Stomach (tissue), 9 donors: Measurements from ENCODE around the gene C9orf153. TPM values are rescaled to one million over a fixed set of nuclear protein-coding genes. Genes with fewer than 3 reads are reported as not detected.

Source experiments
- DNase-seq, 2 donors: peaks; one replicate each; pipeline versions ENCODE4 v3.0.0 to v3.0.0-alpha.2; 2013 to 2019
- H3K27ac ChIP-seq, 5 donors: fragments of 200-600 bp in 4 of 5; sonication (generic) in 4 of 5; one replicate each; pipeline ENCODE4 v1.5.1; 2013 to 2019; ENCODE audit warnings: mild to moderate bottlenecking in 1 of 5, moderate library complexity in 1 of 5
- H3K27me3 ChIP-seq, 3 donors: fragments of 200-600 bp; sonication (generic); one replicate each; pipeline ENCODE4 v1.5.1; 2017 to 2019; ENCODE audit warnings: mixed run types in 1 of 3
- H3K36me3 ChIP-seq, 4 donors: fragments of 200-600 bp; sonication (generic); 1 replicate in 3 of 4; 2 replicates in 1 of 4; pipeline ENCODE4 v1.5.1; 2016 to 2019
- H3K4me1 ChIP-seq, 4 donors: fragments of 200-600 bp; sonication (generic); one replicate each; pipeline ENCODE4 v1.5.1; 2016 to 2019
- H3K4me3 ChIP-seq, 4 donors: fragments of 200-600 bp; sonication (generic) in 3 of 4; one replicate each; pipeline ENCODE4 v1.5.1; 2016 to 2019; ENCODE audit warnings: mild to moderate bottlenecking in 1 of 4
- H3K9me3 ChIP-seq, 4 donors: fragments of 200-600 bp; sonication (generic); one replicate each; pipeline ENCODE4 v1.5.1; 2016 to 2019
- CTCF ChIP-seq, 7 experiments: fragments of 450-650 bp in 4 of 7; fragments of 200-600 bp in 3 of 7; sonication (generic) in 3 of 7; IDR thresholded peaks; one replicate each; pipeline ENCODE4 v1.5.1; 2016 to 2019; ENCODE audit warnings: antibody characterized with exemption in 7 of 7, control low read depth in 2 of 7, mild to moderate bottlenecking in 1 of 7
- EP300 ChIP-seq: sonication (generic); formaldehyde crosslinking; IDR thresholded peaks from one replicate; pipeline ENCODE4 v1.6.1; 2017; ENCODE audit warnings: antibody characterized with exemption
- POLR2A ChIP-seq, 4 donors: fragments of 450-650 bp; IDR thresholded peaks; one replicate each; pipeline ENCODE4 v1.6.1; 2016; ENCODE audit warnings: antibody characterized with exemption in 4 of 4, control low read depth in 2 of 4, mild to moderate bottlenecking in 1 of 4, moderate library complexity in 1 of 4
- POLR2AphosphoS5 ChIP-seq, 3 donors: sonication (generic); formaldehyde crosslinking; IDR thresholded peaks; one replicate each; pipeline ENCODE4 v1.6.1; 2016; ENCODE audit warnings: antibody characterized with exemption in 3 of 3
- WGBS, 5 donors: extraction: QIAGEN DNeasy Blood & Tissue Kit in 3 of 5; methylation state at CpG; one replicate each; pipeline versions ENCODE4 v1.1.5 to v1.1.7; 2013 to 2018; 5-methylcytosine and 5-hydroxymethylcytosine counted together
- intact Hi-C: fragments of 100-400 bp; cut with DNase I; formaldehyde crosslinking; loops from one replicate; pipeline ENCODE4 v1.15.1; 2023; ENCODE audit warnings: low total_unique reads
- polyA plus RNA-seq, 3 donors: library from polyadenylated mRNA; stranded (reverse); fragments of 200-250 nt; gene quantifications; one replicate each; pipeline ENCODE4 v1.2.3, GENCODE V29; 2013
- total RNA-seq, 5 donors: library from RNA; depleted of rRNA; stranded (reverse); fragments of >200 nt; gene quantifications; one replicate each; pipeline versions ENCODE4 v1.1.0 to v1.2.3, GENCODE V29; 2014 to 2016
- donor health status: healthy with polysubstance abuse.
- donor health status: Bipolar disorder and iron deficiency.
- donor health status: healthy.

C9orf153 gene
- total and polyA plus RNA-seq, 8 donors = 0.92 TPM; not detected in 7

GRCh38 chr9:86186696-86187095 lies 72.8 kb downstream of the C9orf153 start:
- H3K36me3 ChIP-seq = no peaks in the 10 kb centered on the region
- no peak for DNase-seq
- no peaks in the 10 kb centered on the region for H3K4me1 ChIP-seq
- no peak overlapping the region for H3K27ac ChIP-seq
- no peak overlapping the region for H3K4me3 ChIP-seq
- intact Hi-C loops = no loop called here
- peaks cover 0 to 15% (median 5%) of the 10 kb centered on the region in 4 donors for H3K9me3 ChIP-seq
- TF ChIP-seq EP300 (no peak), CTCF (IDR thresholded peaks at IDR 0.05) (no peak), POLR2A (IDR thresholded peaks at IDR 0.05) (no peak), POLR2AphosphoS5 (IDR thresholded peaks at IDR 0.05) (no peak)
- WGBS, 5 donors = 78 to 92% (median 83%) methylated on average over 2 of the region's 2 CpGs
- H3K27me3 ChIP-seq = no peaks in the 10 kb centered on the region

GRCh38 chr9:86185872-86186271 lies 73.6 kb downstream of the C9orf153 start:
- 78 to 86% (median 85%) methylated on average over 7 of the region's 7 CpGs for WGBS, 5 donors
- no peaks in the 10 kb centered on the region for H3K36me3 ChIP-seq
- intact Hi-C loops = no loop called here
- H3K27ac ChIP-seq = no peak overlapping the region
- no peak overlapping the region for H3K4me3 ChIP-seq
- H3K4me1 ChIP-seq = no peaks in the 10 kb centered on the region
- peaks cover 0 to 14% (median 5%) of the 10 kb centered on the region in 4 donors for H3K9me3 ChIP-seq
- DNase-seq = no peak
- H3K27me3 ChIP-seq = no peaks in the 10 kb centered on the region
- TF ChIP-seq POLR2AphosphoS5 (IDR thresholded peaks at IDR 0.05) = no peak
- TF ChIP-seq EP300 = no peak
- no peak for TF ChIP-seq CTCF (IDR thresholded peaks at IDR 0.05)
- TF ChIP-seq POLR2A (IDR thresholded peaks at IDR 0.05) = no peak

DNA sequence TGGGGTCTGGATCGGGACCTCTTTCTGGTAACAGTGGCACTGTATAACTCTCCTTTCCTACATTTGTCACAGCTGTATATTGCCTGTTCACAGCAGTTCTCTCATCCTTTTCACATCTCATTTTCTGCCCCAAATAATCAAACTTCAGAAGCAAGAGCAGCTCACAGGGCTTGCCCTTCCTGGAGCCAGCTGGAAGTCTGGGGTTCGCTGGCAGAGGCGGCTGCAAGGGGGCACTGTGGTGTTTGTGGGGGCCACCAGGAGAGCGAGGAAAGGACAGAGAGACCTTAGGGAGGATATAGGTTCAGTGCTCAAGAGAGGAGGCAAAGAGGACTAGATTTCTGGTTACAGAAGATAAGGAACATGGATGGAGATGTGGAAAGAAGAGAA lies 75.3 kb downstream of the C9orf153 start:
- no peak for DNase-seq
- intact Hi-C loops = no loop called here
- H3K27me3 ChIP-seq = no peaks in the 10 kb centered on the region
- H3K36me3 ChIP-seq = no peaks in the 10 kb centered on the region
- peaks cover 0 to 11% (median 4%) of the 10 kb centered on the region in 4 donors for H3K9me3 ChIP-seq
- WGBS, 5 donors = 91 to 98% (median 94%) methylated on average over 4 of the region's 4 CpGs
- H3K27ac ChIP-seq = no peak overlapping the region
- TF ChIP-seq POLR2A (IDR thresholded peaks at IDR 0.05) (no peak), CTCF (IDR thresholded peaks at IDR 0.05) (no peak), EP300 (no peak), POLR2AphosphoS5 (IDR thresholded peaks at IDR 0.05) (no peak)
- no peaks in the 10 kb centered on the region for H3K4me1 ChIP-seq
- no peak overlapping the region for H3K4me3 ChIP-seq

DNA sequence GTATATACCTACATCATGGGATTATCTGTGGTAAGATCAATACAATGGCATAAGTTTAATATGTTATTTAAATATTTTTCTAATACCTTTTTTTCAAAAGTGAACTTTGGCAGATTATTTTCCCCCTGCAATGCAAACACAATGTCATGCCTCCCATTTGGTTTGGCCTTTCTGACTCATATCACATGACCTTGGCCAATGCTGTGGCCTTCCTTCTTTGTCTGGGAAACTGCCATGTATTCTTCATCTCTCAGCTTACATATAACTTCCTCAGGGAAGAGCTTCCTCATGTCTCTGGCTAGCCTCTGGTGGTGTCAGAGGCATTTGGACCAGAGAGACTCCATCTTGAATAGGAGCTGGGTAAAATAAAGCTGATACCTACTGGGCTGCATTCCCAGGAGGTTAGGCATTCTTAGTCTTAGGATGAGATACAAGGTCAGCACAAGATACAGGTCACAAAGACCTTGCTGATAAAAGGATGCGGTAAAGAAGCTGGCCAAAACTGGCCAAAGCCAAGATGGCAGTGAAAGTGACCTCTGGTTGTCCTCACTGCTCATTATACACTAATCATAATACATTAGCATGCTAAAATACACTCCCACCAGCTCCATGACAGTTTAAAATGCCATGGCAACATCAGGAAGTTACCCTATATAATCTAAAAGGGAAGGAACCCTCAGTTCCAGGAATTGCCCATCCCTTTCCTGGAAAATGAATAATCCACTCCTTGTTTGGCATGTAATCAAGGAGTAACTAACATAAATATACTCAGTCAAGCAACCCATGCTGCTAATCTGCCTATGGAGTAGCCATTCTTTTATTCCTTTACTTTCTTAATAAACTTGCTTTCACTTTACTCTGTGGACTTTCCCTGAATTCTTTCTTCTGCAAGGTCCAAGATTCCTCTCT lies 76.0 kb downstream of the C9orf153 start:
- intact Hi-C loops = no loop called here
- Histone ChIP-seq H3K4me1 (no peaks in the 10 kb centered on the region), H3K4me3 (no peak overlapping the region), H3K27ac (no peak overlapping the region), H3K36me3 (no peaks in the 10 kb centered on the region), H3K27me3 (no peaks in the 10 kb centered on the region), H3K9me3 (peaks cover 0 to 4% (median under 1%) of the 10 kb centered on the region in 4 donors)
- no peak for DNase-seq
- TF ChIP-seq EP300 (no peak), CTCF (IDR thresholded peaks at IDR 0.05) (no peak), POLR2AphosphoS5 (IDR thresholded peaks at IDR 0.05) (no peak), POLR2A (IDR thresholded peaks at IDR 0.05) (no peak)
- 88 to 100% (median 95%) methylated on average over 1 of the region's 1 CpG for WGBS, 5 donors
